H9 (cell line): ENCODE data around the gene SMURF1. TPM values are rescaled to one million over a fixed set of nuclear protein-coding genes. Genes with fewer than 3 reads are reported as not detected.

Experiments
- DNase-seq: peaks from one replicate; pipeline ENCODE4 v3.0.0-alpha.2; 2017
- H2AFZ ChIP-seq: one replicate; pipeline ENCODE4 v1.6.1; 2013; ENCODE audit warnings: mild to moderate bottlenecking, low read length, control low read depth, moderate library complexity
- H2AK5ac ChIP-seq: 2 replicates; pipeline ENCODE4 v1.6.1; 2013; ENCODE audit warnings: low read length, control low read depth, mixed read lengths; ENCODE audit not compliant: insufficient read length
- H2BK120ac ChIP-seq: one replicate; pipeline ENCODE4 v1.6.1; 2013; ENCODE audit warnings: low read depth, mild to moderate bottlenecking, low read length, control low read depth, inconsistent platforms; ENCODE audit not compliant: poor library complexity, severe bottlenecking
- H2BK12ac ChIP-seq: 2 replicates; pipeline ENCODE4 v1.6.1; 2013; ENCODE audit warnings: low read length, control low read depth, mixed read lengths, low read depth; ENCODE audit not compliant: insufficient read length
- H2BK15ac ChIP-seq: 2 replicates; pipeline ENCODE4 v1.6.1; 2013; ENCODE audit warnings: low read depth, low read length, control low read depth
- H2BK20ac ChIP-seq: one replicate; pipeline ENCODE4 v1.6.1; 2013; ENCODE audit warnings: low read depth, mild to moderate bottlenecking, low read length, control low read depth, inconsistent platforms; ENCODE audit not compliant: poor library complexity, severe bottlenecking
- H2BK5ac ChIP-seq: 2 replicates; pipeline ENCODE4 v1.6.1; 2013; ENCODE audit warnings: low read length, control low read depth, mixed read lengths; ENCODE audit not compliant: insufficient read length
- H3K14ac ChIP-seq: 2 replicates; pipeline ENCODE4 v1.6.1; 2013; ENCODE audit warnings: low read length, control low read depth; ENCODE audit not compliant: insufficient read depth
- H3K18ac ChIP-seq: 2 replicates; pipeline ENCODE4 v1.6.1; 2013; ENCODE audit warnings: low read depth, mild to moderate bottlenecking, mixed read lengths, low read length, control low read depth; ENCODE audit not compliant: insufficient read length
- H3K23ac ChIP-seq: 2 replicates; pipeline ENCODE4 v1.6.1; 2013; ENCODE audit warnings: low read length, control low read depth, mixed read lengths, low read depth; ENCODE audit not compliant: insufficient read length
- H3K23me2 ChIP-seq: 2 replicates; pipeline ENCODE4 v1.6.1; 2013; ENCODE audit warnings: low read depth, mild to moderate bottlenecking, mixed read lengths, low read length, control low read depth; ENCODE audit not compliant: insufficient read length, poor library complexity, severe bottlenecking
- H3K27ac ChIP-seq: 2 replicates; pipeline ENCODE4 v1.5.1; 2013; ENCODE audit warnings: low read length, control low read depth, mixed read lengths, low read depth; ENCODE audit not compliant: insufficient read length
- H3K27me3 ChIP-seq: 2 replicates; pipeline ENCODE4 v1.6.1; 2013; ENCODE audit warnings: low read length, control low read depth, inconsistent platforms; ENCODE audit not compliant: insufficient read depth
- H3K4ac ChIP-seq: 2 replicates; pipeline ENCODE4 v1.6.1; 2013; ENCODE audit warnings: low read depth, mild to moderate bottlenecking, control low read depth, inconsistent platforms, low read length, moderate library complexity
- H3K4me1 ChIP-seq: 2 replicates; pipeline ENCODE4 v1.6.1; 2013; ENCODE audit warnings: low read length, control low read depth, inconsistent platforms; ENCODE audit not compliant: insufficient read depth
- H3K4me2 ChIP-seq: 2 replicates; pipeline ENCODE4 v1.6.1; 2013; ENCODE audit warnings: low read length, control low read depth, mixed read lengths; ENCODE audit not compliant: insufficient read length, insufficient read depth
- H3K56ac ChIP-seq: 2 replicates; pipeline ENCODE4 v1.6.1; 2013; ENCODE audit warnings: low read depth, mild to moderate bottlenecking, mixed read lengths, low read length, control low read depth; ENCODE audit not compliant: insufficient read length
- H3K79me1 ChIP-seq: 2 replicates; pipeline ENCODE4 v1.6.1; 2013; ENCODE audit warnings: low read depth, mild to moderate bottlenecking, moderate library complexity, low read length, control low read depth, inconsistent platforms; ENCODE audit not compliant: insufficient read depth, poor library complexity, severe bottlenecking
- H3K79me2 ChIP-seq: 2 replicates; pipeline ENCODE4 v1.6.1; 2013; ENCODE audit warnings: low read length, control low read depth, inconsistent platforms; ENCODE audit not compliant: insufficient read depth
- H3K9ac ChIP-seq: 2 replicates; pipeline ENCODE4 v1.6.1; 2013; ENCODE audit warnings: low read length, control low read depth, mixed read lengths; ENCODE audit not compliant: insufficient read length; ENCODE audit errors: extremely low read depth
- H3K9me3 ChIP-seq: one replicate; pipeline ENCODE4 v1.6.1; 2013; ENCODE audit warnings: low read depth, low read length, inconsistent platforms; ENCODE audit not compliant: control insufficient read depth
- H3T11ph ChIP-seq: one replicate; pipeline ENCODE4 v1.6.1; 2013; ENCODE audit warnings: mild to moderate bottlenecking, low read length, control low read depth, inconsistent platforms
- H4K20me1 ChIP-seq: one replicate; pipeline ENCODE4 v1.6.1; 2013; ENCODE audit not compliant: control insufficient read depth, insufficient read length, insufficient read depth
- H4K5ac ChIP-seq: 2 replicates; pipeline ENCODE4 v1.6.1; 2013; ENCODE audit warnings: low read depth, mild to moderate bottlenecking, mixed read lengths, low read length, control low read depth; ENCODE audit not compliant: insufficient read length
- H4K8ac ChIP-seq: replicated peaks from 2 replicates; pipeline ENCODE4 v1.6.1; 2013; ENCODE audit warnings: low read length, control low read depth, mixed read lengths, low read depth; ENCODE audit not compliant: insufficient read length
- H4K91ac ChIP-seq: 2 replicates; pipeline ENCODE4 v1.6.1; 2013; ENCODE audit warnings: low read depth, mild to moderate bottlenecking, moderate library complexity, mixed read lengths, low read length, control low read depth; ENCODE audit not compliant: insufficient read length
- H3K27ac Mint-ChIP-seq, 3 experiments: 2 replicates in 2 of 3; 3 replicates in 1 of 3; pipeline ENCODE4 v1.8.0; 2020 to 2021; ENCODE audit warnings: mixed read lengths in 3 of 3, mild to moderate bottlenecking in 1 of 3, moderate library complexity in 1 of 3
- H3K27me3 Mint-ChIP-seq: 2 replicates; pipeline ENCODE4 v1.8.0; 2021; ENCODE audit warnings: low read depth, mild to moderate bottlenecking, moderate library complexity, mixed read lengths
- H3K36me3 Mint-ChIP-seq, 3 experiments: 2 replicates in 2 of 3; 3 replicates in 1 of 3; pipeline ENCODE4 v1.8.0; 2020 to 2021; ENCODE audit warnings: low read depth in 3 of 3, mixed read lengths in 3 of 3; ENCODE audit not compliant: insufficient read depth in 1 of 3
- H3K4me1 Mint-ChIP-seq, 2 experiments: 2 replicates each; pipeline ENCODE4 v1.8.0; 2020; ENCODE audit warnings: mixed read lengths in 2 of 2
- H3K4me3 Mint-ChIP-seq, 2 experiments: 2 replicates in 1 of 2; 3 replicates in 1 of 2; pipeline ENCODE4 v1.8.0; 2020 to 2021; ENCODE audit warnings: mild to moderate bottlenecking in 2 of 2, mixed read lengths in 2 of 2, moderate library complexity in 1 of 2
- H3K9me3 Mint-ChIP-seq, 2 experiments: 2 replicates in 1 of 2; 3 replicates in 1 of 2; pipeline ENCODE4 v1.8.0; 2020; ENCODE audit warnings: mild to moderate bottlenecking in 2 of 2, mixed read lengths in 2 of 2, moderate library complexity in 1 of 2
- CTCF ChIP-seq: fragments of 200-600 bp; sonication (generic); conservative IDR thresholded peaks from 3 replicates; pipeline ENCODE4 v1.8.0; 2021; ENCODE audit warnings: antibody characterized with exemption, mild to moderate bottlenecking
- WGBS: extraction: QIAGEN DNeasy Blood & Tissue Kit; methylation state at CpG from one replicate; pipeline ENCODE4 v1.1.7; 2013; ENCODE audit warnings: missing lambda C conversion rate, low lambda C conversion rate, mixed read lengths; ENCODE audit not compliant: insufficient read length; ENCODE audit errors: extremely low coverage; 5-methylcytosine and 5-hydroxymethylcytosine counted together
- total RNA-seq: library from RNA; stranded (reverse); gene quantifications from 2 replicates; pipeline ENCODE4 v1.2.1, GENCODE V29; 2021

The SMURF1 gene
- total RNA-seq, 1 experiment from 2014 or later: 29.4 TPM

- Mint-ChIP-seq H3K27me3 (no peaks in the 10 kb centered on the region), H3K9me3 (no peaks in the 10 kb centered on the region), H3K36me3 (peaks cover 0 to 4% (median 3%) of the 10 kb centered on the region in 3 experiments; a peak in 3 of 7 replicates), H3K27ac (no peak overlapping the region), H3K4me3 (no peak overlapping the region), H3K4me1 (peaks cover 10 to 12% of the 10 kb centered on the region in 2 experiments; a peak in 3 of 4 replicates)
- Histone ChIP-seq H2BK5ac (no peak overlapping the region), H3K27me3 (no peaks in the 10 kb centered on the region), H3T11ph (no peak overlapping the region), H4K5ac (no peak overlapping the region), H2AK5ac (no peak overlapping the region), H3K9me3 (no peaks in the 10 kb centered on the region), H3K79me2 (peaks cover 11% of the 10 kb centered on the region; the same call in 1 of the 2 replicates), H3K4me1 (no peaks in the 10 kb centered on the region; the same call in 1 of the 2 replicates), H4K91ac (no peak overlapping the region), H4K8ac (no peak overlapping the region), H3K56ac (no peak overlapping the region), H3K9ac (no peak overlapping the region), H2BK15ac (no peak overlapping the region), H3K4ac (no peak overlapping the region), H3K27ac (no peak overlapping the region), H3K18ac (no peak overlapping the region), H3K79me1 (no peaks in the 10 kb centered on the region), H3K23ac (no peak overlapping the region), H3K23me2 (no peaks in the 10 kb centered on the region), H3K4me2 (no peak overlapping the region), H2AFZ (no peak overlapping the region), H2BK120ac (no peak overlapping the region), H3K14ac (no peak overlapping the region), H2BK12ac (no peak overlapping the region), H2BK20ac (no peak overlapping the region), H4K20me1 (no peaks in the 10 kb centered on the region)
- no CpG with 5 or more reads among the region's 6 CpGs for WGBS
- DNase-seq: no peak
- no peak for TF ChIP-seq CTCF
These were observed 65.5 kb downstream of the SMURF1 start for GRCh38 chr7:99078416-99078815.
